Left ventricle myocardium inferior (tissue), 1 donor: Measurements from ENCODE around the gene RASSF3. TPM values are rescaled to one million over a fixed set of nuclear protein-coding genes. Genes with fewer than 3 reads are reported as not detected.

ENCODE experiments used
- DNase-seq: peaks from one replicate; pipeline ENCODE4 v3.0.0-alpha.2; 2020
- H3K27ac ChIP-seq: fragments of 200-600 bp; replicated peaks from 2 replicates; pipeline ENCODE4 v1.8.0; 2021
- H3K27me3 ChIP-seq: fragments of 200-600 bp; 2 replicates; pipeline ENCODE4 v1.8.0; 2021; ENCODE audit warnings: low read depth
- H3K36me3 ChIP-seq: fragments of 200-600 bp; 2 replicates; pipeline ENCODE4 v1.8.0; 2021
- H3K4me1 ChIP-seq: fragments of 200-600 bp; 2 replicates; pipeline ENCODE4 v1.8.0; 2021
- H3K4me3 ChIP-seq: fragments of 200-600 bp; 2 replicates; pipeline ENCODE4 v1.8.0; 2021; ENCODE audit warnings: mild to moderate bottlenecking, moderate library complexity
- H3K9me3 ChIP-seq: fragments of 200-600 bp; replicated peaks from 2 replicates; pipeline ENCODE4 v1.8.0; 2021
- CTCF ChIP-seq: fragments of 200-600 bp; IDR thresholded peaks from 2 replicates; pipeline ENCODE4 v1.8.0; 2021; ENCODE audit warnings: antibody characterized with exemption, mild to moderate bottlenecking, borderline replicate concordance
- intact Hi-C: fragments of 100-400 bp; cut with micrococcal nuclease; formaldehyde crosslinking; loops from one replicate; pipeline ENCODE4 v1.11.0; 2022
- total RNA-seq: library from RNA; stranded (reverse); fragmentation: NEBNext Ultra II Directional; extraction: Animal tissue kit (Norgen Biotek cat#: 25700); gene quantifications from one replicate; pipeline ENCODE4 v1.2.1, GENCODE V29; 2021
- donor health status: DM: no; HTN: yes; CAD: no; lungs with severe emphysema.

The RASSF3 gene
- total RNA-seq, 1 donor from 2014 or later, result 102 TPM

GRCh38 chr12:64568298-64568697 lies 42.0 kb upstream of the RASSF3 start:
- intact Hi-C loops, result no loop called here
- Histone ChIP-seq H3K9me3 (no peaks in the 10 kb centered on the region), H3K36me3 (no peaks in the 10 kb centered on the region), H3K27me3 (no peaks in the 10 kb centered on the region), H3K4me3 (no peak overlapping the region), H3K4me1 (peaks cover 38% of the 10 kb centered on the region), H3K27ac (peak overlapping the region; percentile 44)
- no peak for DNase-seq
- TF ChIP-seq CTCF, result no peak

GRCh38 chr12:64569923-64570691 lies 40.2 kb upstream of the RASSF3 start:
- no peaks in the 10 kb centered on the region for H3K36me3 ChIP-seq
- peaks cover 38% of the 10 kb centered on the region for H3K4me1 ChIP-seq
- peak overlapping the region; percentile 51 for H3K27ac ChIP-seq
- no peak overlapping the region for H3K4me3 ChIP-seq
- no peak for TF ChIP-seq CTCF
- H3K9me3 ChIP-seq, result peaks cover 10% of the 10 kb centered on the region
- no peak for DNase-seq
- intact Hi-C loops, result no loop called here
- no peaks in the 10 kb centered on the region for H3K27me3 ChIP-seq

- Histone ChIP-seq H3K36me3 (no peaks in the 10 kb centered on the region), H3K27me3 (no peaks in the 10 kb centered on the region), H3K4me1 (peaks cover 38% of the 10 kb centered on the region), H3K27ac (peak overlapping the region; percentile 51), H3K9me3 (peaks cover 20% of the 10 kb centered on the region), H3K4me3 (no peak overlapping the region)
- intact Hi-C loops, result no loop called here
- no peak for DNase-seq
- TF ChIP-seq CTCF, result no peak
Measured at GRCh38 chr12:64571411-64571810, 38.9 kb upstream of the RASSF3 start.

- H3K4me1 ChIP-seq, result peaks cover 38% of the 10 kb centered on the region
- H3K4me3 ChIP-seq, result no peak overlapping the region
- DNase-seq, result no peak
- intact Hi-C loops, result no loop called here
- no peak for TF ChIP-seq CTCF
- peaks cover 20% of the 10 kb centered on the region for H3K9me3 ChIP-seq
- H3K27ac ChIP-seq, result no peak overlapping the region
- no peaks in the 10 kb centered on the region for H3K36me3 ChIP-seq
- H3K27me3 ChIP-seq, result no peaks in the 10 kb centered on the region
Measured at GRCh38 chr12:64572241-64572640, 38.1 kb upstream of the RASSF3 start.

- Histone ChIP-seq H3K27me3 (no peaks in the 10 kb centered on the region), H3K4me1 (peaks cover 14% of the 10 kb centered on the region), H3K36me3 (no peaks in the 10 kb centered on the region), H3K9me3 (peaks cover 20% of the 10 kb centered on the region), H3K4me3 (no peak overlapping the region), H3K27ac (no peak overlapping the region)
- intact Hi-C loops, result no loop called here
- DNase-seq, result no peak
- TF ChIP-seq CTCF, result no peak
Measured at GRCh38 chr12:64574837-64575236, 35.5 kb upstream of the RASSF3 start.
